HG03108 (cell line): ENCODE measurements around the gene GPR17.

Source experiments
- ATAC-seq: cut with Tn5 transposase; IDR thresholded peaks from one replicate; pipeline ENCODE4 v1.9.1; 2021; ENCODE audit warnings: moderate library complexity; ENCODE audit not compliant: unreplicated experiment

The GPR17 gene

DNA sequence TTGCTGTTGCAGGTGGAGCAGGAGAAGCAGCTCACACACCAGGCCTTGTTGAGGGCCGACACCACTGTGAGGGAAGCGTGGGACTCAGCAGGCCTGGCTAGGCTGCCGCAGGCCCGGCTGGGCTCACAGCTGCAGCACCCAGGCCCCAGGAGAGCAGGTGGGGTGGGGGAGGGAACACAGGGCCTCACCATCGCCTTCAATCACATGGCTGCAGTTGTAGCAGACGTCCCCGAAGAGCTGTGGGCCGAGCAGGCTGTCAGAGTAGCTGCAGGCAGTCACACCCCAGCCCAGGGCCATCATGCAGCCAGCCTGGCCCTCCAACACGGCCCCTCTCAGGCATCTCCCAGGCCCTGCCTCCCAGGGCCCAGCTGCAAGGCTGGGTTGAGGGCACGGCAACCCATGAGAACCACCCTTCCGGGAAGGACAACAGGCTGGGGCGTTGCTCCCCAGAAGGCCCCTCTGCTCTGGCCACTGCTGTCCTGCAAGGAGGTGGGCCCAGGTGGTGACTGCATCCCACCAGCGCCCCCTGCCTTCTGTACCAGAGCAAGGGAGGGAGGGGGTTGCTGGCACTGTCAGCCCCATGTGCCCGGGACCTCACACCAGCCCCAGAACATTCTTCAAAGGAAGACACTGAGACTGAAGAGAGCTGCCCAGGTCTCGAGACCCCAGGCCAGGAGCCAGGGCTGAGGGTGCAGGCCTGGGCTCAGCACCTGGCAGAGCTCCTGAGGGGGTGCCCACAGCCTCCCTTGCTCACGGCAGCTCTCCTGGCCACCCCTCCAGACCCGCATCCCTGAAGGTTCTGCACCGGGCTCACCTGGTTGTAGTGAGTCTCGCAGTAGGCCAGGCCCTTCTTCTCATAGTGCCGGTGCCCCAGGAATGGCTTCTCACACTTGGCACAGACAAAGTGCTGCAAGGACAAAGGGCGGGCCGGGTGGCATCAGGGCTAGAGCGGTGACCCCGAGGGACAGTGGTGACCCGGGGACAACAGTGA lies 5.6 kb upstream of the GPR17 start:
- ATAC-seq: no peak

DNA sequence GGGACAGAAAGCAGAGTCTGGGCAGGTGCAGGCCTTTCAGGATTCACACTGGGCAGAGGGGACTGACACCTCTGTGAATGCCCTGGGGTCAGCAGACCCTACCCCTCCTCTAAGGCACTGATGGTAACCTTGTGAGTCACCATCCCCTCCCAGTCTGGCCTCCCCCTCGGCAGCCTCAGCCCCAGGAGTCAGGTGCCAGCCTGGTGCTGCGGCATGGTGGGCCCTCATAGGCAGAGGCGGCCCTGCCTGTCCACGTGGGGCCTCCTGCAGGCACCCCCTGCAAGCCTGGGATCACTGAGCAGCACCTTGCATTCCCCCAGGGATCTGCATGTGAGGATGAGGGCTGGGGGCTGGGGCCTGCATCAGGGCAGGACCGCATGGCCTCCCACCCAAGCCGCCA lies 4.8 kb upstream of the GPR17 start:
- no peak for ATAC-seq

DNA sequence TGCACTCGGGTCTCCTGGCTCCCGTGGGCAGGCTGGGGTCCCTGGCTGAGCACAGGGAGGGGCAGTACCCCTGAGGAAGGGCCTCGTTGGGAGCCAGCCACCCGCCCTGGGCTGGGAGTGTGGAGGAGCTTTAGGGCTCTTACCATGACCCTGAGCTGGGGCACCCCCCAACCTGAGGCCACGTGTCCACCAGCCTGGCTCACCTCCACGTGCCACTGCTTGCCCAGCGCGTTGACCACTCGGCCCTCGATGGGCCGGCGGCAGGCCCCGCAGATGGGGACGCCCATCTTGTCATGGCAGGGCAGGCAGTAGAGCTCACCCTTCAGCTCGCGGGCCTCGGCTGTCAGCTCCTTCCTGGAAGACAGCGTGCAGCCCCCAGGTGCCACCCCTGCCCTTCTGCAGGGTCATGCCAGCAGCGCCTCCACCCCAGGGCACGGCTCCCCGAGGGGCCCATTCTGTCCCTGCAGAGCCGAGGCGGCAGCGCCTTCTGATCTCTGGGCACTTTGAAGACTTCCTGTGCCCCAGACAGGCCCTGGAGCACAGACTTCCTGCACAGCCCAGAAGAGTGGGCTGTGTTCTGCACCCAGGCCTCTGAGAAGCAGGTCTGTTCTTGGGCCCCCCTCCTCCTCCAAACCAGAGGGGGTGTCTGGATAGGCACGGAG lies 4.0 kb upstream of the GPR17 start:
- no peak for ATAC-seq

DNA sequence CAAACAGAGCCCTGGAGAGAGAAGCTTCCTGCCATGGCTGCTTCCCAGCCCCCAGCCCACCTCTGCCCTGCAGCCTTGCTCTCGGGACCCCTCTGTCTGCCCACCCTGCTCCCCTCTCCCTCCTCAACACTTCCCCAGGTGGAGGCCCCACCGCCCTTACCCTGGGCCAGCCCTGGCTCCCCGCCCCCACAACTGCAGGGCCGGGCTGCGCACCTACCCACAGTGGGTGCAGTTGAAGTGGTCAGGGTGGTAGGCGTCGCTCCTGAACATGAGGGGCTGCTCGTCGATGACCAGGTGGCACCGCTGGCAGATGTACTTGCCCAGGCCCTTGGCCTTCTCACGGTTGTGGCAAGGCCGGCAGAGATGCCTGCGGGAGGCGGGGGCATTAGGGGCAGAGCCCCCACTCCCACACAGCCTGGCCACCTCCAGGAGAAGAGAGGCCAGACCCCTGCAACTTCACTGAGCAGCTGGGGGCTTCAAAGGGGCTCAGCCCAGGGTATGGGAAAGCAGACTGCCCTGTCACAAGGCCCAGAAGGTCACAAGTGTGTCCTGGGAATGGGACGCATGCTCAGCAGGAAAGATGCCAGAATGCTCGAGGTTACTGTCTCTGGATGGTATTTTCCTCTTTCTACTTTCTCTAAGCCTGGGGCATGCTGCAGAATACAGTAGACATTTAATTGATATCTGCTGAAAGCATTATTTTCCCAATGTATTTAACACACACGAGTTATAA lies 3.1 kb upstream of the GPR17 start:
- no peak for ATAC-seq

DNA sequence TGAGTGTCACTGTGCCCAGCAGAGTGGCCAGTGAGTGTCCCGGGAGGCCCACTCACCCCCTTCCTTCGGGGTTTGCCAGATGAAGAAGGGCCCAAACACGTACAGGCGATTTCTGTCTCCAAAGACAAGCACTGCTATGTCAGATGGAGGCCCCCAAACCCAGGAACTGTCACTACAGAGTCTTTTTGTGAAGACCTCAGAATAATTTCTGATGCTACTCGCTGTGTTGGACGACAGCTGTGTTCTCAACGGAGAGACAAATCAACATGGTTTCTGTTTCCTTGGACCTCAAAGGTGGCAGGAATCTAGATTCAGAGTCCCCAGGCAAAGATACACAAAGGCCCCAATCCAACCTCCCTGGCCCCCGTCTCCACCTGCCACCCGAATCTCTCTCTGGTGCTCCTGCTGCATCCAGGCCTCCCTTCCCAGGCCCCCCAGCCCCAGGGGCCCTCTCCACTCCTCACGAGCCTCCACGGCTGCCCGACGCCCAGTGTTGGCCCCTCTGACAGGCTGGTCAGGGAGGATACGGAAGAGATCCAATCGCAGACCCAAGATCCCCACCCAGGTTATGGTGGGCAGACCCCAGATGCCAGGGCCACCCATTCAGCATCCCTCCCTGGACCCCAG lies 2.4 kb upstream of the GPR17 start:
- no peak for ATAC-seq

DNA sequence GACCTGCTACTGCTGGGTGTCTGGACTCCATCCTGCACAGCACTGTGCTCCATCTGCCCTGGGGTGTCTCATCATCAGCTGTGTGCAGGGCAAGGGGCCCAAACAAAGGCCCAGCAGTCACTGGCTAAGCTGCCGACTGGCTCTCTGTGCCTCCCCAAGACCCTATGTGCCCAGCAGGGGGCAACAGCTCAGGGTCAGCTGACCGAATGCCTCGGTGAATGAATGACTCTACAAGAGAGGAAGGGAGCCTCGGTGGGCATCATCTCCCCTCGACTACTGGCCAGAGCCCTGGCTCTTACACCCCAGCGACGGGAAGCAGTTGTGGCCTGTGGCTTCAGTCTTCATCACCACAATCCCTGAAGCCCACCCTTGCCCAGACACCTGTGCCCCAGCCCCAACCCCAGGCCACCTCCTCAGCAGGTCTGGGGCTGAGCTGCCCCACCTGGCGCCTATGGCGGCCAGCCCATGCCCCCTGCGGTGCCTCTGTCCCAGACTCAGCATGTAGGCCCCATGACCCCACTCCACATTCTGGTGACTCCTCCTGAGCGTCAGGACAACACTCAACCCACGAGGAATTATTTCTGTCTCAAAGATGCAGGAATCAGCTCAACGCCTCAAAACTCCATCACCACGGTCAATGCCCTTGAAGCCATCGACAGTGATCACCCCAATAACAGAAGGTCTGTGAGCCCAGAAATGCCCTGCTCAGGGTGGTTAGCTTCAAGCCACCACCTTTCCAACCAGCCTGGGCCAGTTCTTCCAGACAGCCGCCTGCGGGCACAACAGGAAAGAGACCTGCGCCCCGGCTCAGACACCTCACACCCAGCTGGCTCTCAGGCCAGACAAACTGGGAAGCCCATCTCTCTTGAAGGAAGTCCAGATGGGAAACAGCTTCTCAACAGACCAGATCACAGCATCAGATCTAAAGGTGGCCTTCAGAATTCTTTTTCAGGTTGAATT lies 1.6 kb upstream of the GPR17 start:
- ATAC-seq: no peak

DNA sequence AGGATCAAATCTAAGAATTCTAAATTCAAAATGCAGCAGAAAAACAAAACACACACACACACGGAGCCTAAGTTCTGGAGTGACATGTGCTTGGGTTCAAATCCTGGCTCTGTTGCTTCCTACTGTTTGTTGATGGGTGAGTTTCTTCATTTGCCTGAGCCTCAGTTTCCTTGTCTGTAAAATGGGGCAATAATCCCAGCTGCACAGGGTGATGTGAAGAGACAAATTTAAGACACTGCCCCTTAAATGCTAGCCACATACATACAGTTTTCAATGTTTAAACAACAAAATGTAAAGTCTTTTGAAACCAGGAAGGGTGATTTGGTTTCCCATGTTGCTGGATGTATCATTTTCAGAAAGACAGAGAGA lies 943 bp upstream of the GPR17 start:
- ATAC-seq: no peak

DNA sequence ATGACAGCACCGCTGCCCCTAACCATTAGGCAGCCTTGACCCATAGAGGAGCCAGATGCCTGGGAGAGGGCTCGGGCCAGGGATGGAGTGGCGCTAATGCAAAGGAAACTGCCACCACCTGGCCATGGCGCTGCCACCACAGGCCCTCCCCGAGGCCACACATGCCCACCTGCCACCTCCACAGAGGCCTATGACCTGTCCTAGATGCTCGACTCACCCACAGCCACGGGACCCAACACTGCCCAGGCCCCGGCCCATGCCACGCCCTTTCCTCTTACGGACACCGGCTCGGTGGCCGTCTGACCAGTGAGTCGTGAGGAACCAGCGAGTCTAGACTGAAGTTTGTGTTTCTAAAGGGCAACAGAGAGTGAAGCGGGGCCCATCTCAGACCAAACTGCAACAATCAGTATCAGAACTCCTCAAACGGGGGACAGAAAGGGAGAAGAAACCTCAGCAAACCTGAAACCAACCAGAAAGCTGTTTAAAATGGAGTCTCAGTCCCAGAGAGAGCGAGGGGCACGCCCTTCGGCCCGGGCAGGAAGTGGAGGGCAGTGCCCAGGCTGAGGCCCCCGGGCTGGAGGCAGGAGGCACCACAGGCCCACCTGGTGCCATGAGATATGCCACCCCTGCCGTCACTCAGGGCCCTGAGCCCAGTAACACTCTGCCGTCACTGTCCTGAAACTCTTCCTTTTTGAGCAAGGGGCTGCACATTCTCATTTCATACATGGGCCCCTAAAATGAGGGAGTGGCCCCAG lies 711 bp downstream of the GPR17 start:
- ATAC-seq: no peak

DNA sequence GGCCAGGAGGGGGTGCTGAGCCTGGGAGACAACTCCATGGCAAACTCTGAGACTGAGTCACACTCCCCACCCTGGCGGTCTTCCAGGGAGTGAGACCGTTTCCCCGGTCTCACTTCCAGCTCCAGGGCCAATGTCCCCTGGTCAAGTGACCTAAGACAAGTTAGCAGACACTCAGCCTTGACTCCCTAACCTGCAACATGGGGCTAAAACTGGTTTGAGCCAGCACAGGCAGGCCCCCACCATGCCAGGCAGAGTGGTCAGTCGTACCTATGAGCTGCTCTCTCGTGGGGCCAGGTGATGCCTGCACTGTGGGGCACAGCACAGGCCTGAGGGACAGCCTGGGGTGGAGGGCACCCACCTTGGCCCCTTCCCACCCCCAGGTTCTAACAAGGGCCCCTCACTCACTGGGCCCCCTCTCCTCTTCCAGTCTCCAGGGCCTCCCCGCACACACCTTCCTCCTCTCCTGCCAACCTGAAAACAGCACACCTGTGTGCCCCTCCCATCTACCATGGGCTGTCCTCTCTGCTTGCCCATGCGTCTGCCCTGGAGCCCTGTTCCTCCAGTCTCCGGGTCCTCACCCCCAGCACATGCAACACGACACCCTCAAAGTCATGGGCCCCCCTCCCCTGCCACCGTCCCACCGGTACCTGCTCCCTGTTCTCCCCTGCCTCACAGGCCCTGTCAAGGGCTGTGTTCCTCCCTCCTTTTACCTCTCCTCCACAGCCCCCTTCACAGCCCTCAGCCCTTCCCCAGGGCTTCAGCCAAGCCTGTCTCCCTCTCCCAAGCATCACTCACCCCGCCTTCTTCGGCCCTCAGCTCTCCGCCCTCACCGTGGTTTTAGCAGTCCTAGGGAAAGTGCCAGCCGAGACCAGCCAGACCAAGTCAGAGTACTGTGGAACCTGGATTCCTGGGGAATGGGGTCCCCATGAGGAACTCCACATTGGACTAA lies 1.6 kb downstream of the GPR17 start:
- ATAC-seq: no peak

DNA sequence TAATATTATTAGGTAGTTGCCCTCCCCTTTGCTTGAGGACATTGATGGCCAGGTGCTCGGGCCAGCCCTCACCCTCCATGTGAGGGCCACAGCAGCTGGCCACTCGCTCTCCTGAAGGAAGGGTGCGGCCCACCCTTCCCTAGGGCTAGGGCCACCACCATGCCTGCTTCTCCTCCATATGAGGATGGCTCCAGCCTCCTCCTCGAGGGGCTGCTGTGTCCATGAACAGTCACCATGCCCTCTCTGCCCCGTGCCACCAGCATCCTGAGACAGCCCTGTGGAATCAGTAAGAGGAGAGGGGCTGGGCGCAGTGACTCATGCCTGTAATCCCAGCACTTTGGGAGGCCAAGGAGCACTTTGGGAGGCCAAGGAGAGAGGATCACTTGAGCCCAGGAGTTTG lies 2.4 kb downstream of the GPR17 start:
- ATAC-seq: no peak

DNA sequence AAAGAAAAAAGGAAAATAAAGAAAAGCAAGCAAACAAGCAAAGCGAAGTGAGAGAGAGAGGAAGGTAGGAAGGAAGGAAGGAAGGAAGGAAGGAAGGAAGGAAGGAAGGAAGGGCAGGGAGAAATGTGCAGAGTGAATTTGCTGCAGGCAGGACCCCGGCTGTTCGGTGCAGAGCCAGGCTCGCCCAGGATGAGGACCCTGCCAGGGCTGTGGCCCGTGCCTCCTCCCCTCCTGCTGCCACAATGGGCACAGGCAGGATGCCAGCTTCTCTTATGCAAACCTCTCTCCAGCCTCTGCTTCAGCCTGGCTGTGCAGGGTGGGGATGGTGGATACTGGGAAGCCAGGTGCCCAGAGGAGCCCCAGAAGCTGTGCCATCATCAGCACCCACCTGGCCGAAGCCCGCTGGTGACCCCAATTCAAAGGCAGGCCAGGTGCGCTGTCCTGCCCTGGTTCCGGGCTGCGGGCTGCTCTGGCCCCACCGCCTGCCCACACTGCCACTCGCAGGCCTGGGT lies 3.2 kb downstream of the GPR17 start:
- no peak for ATAC-seq

DNA sequence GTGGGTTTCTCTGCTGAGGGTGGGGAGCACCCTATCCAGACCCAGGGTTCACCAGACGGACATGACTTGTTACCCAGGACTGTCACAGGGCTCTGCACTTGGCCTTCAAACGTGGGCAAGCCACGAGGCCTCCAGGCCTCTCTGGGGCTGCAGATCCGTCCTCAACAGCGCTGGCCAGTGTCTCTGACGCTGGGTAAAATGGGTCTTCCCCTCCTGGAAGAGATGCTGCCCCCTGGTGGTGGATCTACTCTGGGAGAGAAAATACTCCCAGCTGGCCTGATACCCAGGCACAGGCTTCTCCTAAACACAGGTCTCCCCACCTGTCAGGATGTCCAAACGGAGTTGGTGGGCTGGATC lies 3.7 kb downstream of the GPR17 start:
- no peak for ATAC-seq

DNA sequence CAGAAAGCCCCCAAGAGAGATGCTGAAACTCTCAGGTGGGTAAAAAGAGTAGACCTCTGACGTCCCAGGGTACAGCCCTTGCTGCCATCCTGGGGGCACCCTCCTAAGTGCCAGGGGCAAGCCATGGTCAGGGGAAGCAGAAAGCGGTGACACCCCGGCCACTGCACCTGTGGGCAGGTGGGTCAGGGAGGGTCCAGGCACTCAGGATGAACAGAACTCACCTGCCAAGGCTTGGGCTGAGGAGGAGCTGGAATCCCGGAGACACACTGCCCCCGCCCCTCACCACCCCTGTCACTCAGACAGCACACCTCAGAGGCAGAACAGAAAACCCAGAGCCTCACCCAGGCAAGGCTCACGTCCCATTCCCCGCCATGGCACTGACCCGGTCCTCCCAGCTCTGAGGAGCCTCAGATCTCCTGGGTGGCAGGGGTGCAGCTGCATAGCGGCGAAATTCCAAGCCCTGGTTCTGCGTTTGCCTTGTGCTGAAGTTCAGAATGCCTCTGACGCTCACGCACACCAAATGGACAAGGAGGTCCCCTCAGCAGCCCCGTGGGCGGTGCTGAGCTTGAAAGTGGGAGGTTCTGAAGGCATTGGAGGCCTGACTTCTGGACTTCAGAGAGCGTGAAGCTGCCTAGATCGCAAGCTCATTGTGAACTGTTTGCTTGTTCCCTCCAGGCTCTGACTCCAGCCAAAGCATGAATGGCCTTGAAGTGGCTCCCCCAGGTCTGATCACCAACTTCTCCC lies 4.3 kb downstream of the GPR17 start:
- ATAC-seq: no peak

DNA sequence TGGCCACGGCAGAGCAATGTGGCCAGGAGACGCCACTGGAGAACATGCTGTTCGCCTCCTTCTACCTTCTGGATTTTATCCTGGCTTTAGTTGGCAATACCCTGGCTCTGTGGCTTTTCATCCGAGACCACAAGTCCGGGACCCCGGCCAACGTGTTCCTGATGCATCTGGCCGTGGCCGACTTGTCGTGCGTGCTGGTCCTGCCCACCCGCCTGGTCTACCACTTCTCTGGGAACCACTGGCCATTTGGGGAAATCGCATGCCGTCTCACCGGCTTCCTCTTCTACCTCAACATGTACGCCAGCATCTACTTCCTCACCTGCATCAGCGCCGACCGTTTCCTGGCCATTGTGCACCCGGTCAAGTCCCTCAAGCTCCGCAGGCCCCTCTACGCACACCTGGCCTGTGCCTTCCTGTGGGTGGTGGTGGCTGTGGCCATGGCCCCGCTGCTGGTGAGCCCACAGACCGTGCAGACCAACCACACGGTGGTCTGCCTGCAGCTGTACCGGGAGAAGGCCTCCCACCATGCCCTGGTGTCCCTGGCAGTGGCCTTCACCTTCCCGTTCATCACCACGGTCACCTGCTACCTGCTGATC lies 4.9 kb downstream of the GPR17 start:
- ATAC-seq: no peak

DNA sequence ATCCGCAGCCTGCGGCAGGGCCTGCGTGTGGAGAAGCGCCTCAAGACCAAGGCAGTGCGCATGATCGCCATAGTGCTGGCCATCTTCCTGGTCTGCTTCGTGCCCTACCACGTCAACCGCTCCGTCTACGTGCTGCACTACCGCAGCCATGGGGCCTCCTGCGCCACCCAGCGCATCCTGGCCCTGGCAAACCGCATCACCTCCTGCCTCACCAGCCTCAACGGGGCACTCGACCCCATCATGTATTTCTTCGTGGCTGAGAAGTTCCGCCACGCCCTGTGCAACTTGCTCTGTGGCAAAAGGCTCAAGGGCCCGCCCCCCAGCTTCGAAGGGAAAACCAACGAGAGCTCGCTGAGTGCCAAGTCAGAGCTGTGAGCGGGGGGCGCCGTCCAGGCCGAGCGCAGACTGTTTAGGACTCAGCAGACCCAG lies 5.4 kb downstream of the GPR17 start:
- no peak for ATAC-seq

DNA sequence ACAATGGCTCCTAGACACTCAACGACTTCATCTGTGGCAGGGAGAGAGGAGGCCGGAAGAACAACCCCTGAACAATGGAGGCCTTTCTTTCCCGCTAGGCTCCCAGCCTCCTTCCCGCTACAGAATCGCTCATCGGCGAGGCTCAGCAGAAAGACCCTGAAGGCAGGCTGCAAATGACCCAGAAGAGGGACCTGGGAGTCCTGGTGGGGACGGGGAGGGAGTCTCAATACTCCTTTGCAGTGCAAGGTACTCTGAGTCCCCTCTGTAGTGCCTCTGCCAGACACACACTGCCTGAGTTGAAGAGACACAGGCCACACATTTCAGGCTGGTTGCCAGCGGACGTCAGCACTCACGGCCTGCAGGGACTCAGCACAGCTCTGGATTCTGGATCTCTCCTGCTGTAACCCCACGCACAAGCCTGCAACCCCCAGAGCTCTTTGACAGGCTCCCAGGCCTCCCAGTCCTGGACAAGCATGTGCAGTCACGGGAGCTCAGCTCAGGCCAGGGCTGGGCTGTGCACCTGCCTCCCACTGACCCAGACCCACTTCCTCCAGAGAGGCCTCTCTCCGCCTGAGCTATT lies 6.1 kb downstream of the GPR17 start:
- no peak for ATAC-seq
